SKM-1 (cell line): ENCODE measurements around the gene AP1B1.
A peak's percentile ranks its signal among the peaks of the same experiment; 100 is the strongest.
"Not testable (repeated sequence)": the region's sequence is repeated elsewhere in the genome, so short reads cannot be mapped to it uniquely, and the experiment has no call there.

Source experiments
- DNase-seq: peaks from one replicate; lab custom pipeline; 2025; ENCODE audit not compliant: unreplicated experiment; lab: John Stamatoyannopoulos, UW

The AP1B1 gene

DNA sequence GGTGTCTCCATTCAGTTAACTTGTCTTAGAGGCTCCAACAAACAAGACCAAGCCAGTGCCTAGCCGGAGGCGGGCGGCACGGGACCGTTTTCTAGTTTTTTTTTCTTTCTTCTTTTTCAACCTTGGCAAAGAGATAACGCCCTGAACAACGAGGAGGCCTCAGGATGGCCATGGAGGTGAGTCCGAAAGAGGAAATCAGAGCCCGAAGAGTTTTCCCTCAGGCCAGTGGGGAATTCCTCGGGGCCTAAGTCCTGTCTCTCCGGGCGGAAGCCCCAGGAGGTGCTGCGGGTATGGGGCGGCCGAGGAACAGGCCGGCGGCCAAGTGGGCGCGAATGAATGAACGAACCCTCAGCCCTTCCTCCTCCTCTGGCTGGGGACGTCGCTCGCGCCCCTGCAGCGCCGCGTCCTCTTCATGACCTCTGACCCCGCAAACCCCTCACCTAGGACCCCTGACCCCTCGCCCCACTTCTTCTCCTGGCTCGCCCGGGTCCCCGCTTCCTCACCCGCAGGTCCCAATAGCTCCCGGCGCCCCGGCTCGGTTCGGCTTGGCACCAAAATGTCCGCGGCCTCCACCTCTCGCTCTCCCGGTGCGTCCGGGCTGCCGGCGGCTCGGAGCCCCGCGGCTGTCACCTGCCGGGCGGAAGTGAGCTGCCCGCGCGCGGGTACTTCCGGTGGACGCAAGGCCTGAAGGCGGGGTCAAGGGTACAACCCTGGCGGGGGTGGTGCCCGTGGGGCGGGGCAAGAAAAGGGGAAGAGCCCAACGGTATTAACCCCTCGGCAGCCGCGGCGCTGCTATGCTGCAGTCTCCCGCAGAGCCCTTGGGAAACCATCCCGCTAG, at the start of gene AP1B1:
AP1B1 (minus strand) TSS at position 650 of the 838 bp plus-strand sequence. CDS start 21,327 bp downstream, outside the sequence.
- DNase-seq, result peak; percentile 91

DNA sequence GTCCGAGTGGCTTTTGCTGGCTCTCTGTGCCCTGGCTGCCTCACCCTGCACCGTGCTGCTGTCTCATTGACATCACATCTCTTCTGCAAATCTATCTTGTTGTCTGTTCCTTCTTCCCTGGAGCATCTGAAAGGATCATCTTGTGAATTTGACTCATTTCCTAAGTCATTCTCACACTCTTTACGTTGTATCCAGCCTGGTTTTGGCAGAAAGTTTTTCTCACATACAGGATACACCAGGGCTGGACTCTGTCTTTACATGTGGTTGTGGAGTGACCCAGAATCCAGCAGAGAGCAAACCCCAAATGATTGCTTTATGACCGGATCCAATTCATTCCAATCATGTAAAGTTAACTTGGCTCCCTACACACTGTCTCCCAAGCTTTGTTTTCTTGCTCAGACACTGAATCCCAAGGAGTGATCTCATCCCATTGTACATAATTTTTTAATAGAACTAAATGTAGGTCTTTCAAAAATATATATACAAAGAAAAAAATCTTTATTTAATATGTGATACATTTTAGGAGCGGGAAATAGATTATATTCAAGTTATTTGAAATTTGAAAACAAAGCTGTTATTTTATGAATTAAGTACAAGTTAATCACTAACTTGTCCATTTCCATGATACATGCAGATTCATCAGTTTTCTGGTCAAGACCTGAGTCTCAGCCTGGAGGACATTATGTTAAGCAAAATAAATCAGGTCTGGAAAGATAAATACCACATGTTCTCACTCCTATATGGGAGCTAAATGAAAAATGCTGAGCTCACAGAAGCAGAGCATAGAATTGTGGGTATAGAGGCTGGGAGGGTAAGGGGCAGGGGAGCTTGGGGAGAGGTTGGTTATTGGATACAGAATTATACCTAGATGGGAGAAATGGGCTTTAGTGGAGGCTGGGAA, 47.1 kb upstream of the AP1B1 start:
- DNase-seq, result no peak

GRCh38 chr22:29434288-29434687, 45.9 kb upstream of the AP1B1 start:
- DNase-seq, result no peak

- DNase-seq, result no peak
Measured at GRCh38 chr22:29433856-29434255, 45.5 kb upstream of the AP1B1 start.

GRCh38 chr22:29431986-29432385, 43.6 kb upstream of the AP1B1 start:
- no peak for DNase-seq

DNA sequence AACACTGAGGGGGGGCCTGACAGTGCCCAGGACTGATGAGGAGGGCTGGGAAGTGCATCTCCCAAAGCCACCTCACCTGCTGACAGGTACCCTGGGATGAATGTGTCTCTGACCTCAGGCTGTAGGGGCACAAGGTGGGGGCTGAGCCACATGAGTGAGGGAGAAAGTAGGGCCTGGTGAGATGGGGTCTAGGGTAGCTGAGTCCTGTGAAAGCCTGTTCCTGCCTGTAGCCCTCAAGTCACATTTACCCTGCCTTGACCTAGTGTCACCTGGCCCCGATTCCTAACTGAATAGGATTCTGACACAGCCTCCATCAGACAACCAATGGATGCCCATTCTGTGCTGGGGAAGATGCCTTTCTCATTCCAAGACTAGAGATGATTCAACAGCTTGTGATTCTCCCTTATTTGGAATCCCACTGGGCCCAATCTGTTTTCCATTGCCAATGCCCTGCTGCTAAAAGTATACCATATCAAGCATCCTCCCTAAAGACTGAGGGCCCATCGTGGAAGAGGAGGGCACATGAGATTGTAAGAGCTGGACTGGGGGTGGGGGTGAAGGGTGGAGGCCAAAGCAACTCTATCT, 38.9 kb upstream of the AP1B1 start:
- DNase-seq, result no peak

DNA sequence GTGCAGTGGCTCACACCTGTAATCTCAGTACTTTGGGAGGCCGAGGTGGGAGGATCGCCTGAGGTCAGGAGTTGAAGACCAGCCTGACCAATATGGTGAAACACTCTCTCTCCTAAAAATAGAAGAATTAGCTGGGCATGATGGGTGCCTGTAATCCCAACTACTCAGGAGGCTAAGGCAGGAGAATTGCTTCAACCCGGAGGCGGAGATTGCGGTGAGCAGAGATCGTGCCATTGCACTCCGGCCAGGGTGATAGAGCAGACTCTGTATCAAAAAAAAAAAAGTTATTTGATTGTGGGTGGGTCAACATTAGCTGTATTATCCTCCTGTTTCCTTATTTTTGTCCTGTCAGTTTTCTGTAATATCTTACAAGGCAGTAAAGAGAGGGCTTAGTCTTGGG, 38.1 kb upstream of the AP1B1 start:
- no peak for DNase-seq

DNA sequence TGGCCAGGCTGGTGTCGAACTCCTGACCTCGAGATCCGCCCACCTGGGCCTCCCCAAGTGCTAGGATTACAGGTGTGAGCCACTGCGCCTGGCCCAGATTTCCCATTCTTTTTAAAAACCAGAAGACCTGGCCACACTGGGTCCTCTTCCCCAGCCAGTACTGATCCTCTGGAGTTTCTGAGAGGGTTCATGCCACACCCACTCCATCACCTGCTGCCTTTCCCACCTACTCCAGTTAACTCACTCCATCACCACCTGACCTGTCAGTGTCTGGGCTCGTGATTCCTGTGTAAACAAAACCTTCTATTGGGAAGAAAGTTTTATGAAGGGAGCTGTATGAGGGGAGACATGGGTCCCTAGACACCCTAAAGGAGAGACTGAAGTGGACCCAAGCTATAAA, 30.3 kb upstream of the AP1B1 start:
- not testable (repeated sequence) for DNase-seq

DNA sequence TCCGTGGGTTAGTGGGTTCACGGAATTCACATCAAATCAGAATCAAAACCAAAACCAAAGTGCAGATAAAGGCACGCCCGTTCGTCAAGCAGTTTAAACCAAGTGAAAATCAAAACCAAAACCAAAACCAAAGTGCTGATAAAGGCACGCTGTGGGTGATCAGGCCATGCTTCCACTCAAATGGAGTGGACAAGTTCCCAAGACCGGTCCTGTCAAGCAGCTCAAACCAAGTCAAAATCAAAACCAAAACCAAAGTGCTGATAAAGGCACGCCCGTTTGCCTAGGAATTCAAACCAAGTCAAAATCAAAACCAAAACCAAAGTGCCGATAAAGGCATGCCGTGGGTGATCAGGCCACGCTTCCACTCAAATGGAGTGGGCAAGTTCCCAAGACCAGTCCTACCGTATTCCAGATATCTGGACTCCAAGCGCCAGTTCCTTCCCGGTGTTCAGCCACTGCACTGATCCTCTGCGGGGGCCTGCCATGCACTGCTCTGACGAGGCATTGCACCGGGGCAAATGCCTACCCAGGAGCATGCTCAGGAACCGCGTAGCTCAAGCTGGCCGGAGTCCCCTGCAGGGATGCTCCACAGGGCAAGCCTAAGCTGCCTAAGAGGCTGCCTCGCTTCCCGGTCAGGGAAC, 26.7 kb upstream of the AP1B1 start:
- not testable (repeated sequence) for DNase-seq

DNA sequence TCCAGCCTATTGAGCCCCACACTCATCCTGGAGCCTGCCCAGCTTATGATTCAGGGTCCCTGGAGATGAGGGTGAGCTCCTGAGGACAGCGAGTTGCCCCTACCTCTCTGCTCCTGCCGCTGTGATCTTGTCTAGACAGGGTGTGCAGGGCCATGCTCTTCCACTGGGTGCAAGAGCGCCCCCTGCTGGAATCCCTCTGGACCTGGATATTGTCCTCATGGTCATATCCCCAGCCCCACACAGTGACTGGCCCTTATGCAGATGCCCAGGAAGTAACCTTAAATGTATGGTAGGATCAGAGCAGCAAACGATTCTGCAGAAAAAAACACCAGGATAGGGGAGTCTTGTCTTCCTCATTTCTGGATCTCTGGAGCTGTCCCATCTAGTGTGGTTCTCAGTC, 24.4 kb upstream of the AP1B1 start:
- not testable (repeated sequence) for DNase-seq

DNA sequence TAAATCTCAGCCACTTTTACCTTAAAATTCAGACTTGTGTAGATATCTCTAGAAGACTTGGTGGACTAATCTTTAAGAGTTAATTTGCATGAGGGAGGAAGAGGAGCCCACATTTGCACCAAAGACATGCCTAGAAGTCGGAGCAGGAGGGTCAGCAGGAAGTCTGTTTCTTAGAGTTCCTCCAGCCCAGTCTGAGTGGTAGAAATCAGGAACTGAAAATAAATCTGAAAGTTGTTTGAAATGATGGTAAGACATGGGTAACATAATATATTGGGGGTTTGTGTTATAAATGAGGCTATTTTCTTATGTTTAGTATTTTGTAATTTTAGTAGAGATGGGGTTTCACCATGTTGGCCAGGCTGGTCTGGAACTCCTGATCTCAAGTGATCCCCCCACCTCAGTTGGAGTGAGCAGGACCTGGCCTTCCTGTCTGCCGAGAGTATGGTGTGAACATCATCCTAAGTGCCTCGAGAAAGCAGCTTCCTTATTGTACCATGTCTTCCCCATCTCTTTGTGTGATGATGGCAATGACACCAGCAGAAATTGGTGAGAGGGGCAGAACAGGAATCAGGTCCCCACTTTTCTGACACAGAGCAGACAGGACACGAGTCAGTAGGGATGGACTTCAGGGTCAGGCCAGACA, 23.3 kb upstream of the AP1B1 start:
- DNase-seq, result not testable (repeated sequence)

GRCh38 chr22:29408940-29409339, 20.6 kb upstream of the AP1B1 start:
- DNase-seq, result no peak

DNA sequence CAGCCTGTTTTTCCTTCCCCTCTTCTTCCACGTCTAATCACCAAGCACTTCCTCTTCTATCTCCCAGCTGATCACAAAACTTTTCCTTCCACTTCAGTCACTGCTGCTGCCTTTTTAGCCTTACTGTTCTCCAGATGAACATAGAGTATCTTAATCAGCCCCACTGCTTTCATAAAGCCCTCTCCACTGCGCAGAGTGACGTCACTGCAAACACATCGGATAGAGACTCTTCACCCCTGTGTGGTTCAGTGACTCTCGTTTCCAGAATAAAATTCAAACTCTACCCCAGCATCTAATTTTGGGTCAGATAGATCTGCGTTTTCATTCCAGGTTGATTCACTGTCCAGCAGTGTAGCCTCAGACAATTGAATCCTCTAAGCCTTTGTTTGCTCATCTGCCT, 13.2 kb upstream of the AP1B1 start:
- not testable (repeated sequence) for DNase-seq

DNA sequence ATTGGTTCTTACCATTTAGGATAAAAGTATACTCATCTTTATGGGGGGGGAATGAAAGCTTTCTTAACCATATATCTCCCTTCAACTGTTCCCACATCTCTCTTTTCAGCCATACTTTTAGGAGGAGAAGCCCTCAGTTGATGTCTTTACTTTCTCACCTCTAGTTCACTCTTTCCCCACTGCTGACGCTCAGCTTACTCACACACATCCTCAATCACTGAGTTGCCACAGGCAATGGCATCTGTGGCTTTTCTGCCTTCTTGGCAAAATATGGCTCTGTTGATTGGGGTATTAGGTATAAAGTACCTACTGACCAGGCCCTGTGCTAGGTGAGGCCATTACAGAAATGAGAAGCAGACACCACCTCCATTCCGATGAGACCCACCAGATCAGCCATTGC, 12.2 kb upstream of the AP1B1 start:
- DNase-seq, result no peak

- no peak for DNase-seq
Measured at GRCh38 chr22:29397791-29398190, 9.4 kb upstream of the AP1B1 start.

DNA sequence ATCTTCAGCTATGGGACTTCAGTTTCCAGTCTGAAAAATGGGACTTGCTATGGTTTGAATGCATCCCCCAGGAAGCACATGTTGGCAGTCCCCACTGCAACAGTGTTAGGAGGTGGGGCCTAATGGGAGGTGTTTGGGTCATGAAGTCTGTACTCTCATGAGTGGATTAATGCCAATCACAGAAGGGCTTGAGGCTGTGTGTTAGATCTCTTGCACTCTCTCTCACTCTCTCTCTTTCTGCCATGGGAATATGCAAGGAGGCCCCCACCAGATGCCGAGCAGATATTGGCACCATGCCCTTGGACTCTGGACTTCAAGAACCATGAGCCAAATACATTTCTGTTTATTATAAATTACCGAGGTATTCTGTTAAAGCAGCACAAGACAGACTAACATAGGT, 7.8 kb upstream of the AP1B1 start:
- no peak for DNase-seq

GRCh38 chr22:29394931-29395581, 6.7 kb upstream of the AP1B1 start:
- peak; percentile 88 for DNase-seq

- DNase-seq, result no peak
Measured at GRCh38 chr22:29393019-29393608, 4.7 kb upstream of the AP1B1 start.

GRCh38 chr22:29391546-29391945, 3.2 kb upstream of the AP1B1 start:
- no peak for DNase-seq

DNA sequence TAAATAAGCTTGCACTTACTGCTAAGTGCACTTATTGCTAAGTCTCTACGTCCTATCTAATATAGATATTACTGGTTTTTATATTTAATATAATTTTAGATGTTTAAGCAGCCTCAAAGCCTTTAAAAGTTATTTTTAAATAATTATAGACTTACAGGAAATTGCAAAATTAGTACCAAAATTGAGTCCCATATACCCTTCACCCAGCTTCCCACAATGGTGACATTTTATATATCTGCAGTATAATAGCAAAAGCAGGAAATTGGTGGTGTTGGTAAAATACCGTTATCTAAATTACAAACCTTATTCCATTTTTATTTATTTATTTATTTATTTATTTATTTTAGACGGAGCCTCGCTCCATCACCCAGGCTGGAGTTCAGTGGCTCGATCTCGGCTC, 1.9 kb upstream of the AP1B1 start:
- no peak for DNase-seq
